ENCODE measurements around the gene G6PC3.
A peak's percentile ranks its signal among the peaks of the same experiment; 100 is the strongest.

Gene G6PC3

DNA sequence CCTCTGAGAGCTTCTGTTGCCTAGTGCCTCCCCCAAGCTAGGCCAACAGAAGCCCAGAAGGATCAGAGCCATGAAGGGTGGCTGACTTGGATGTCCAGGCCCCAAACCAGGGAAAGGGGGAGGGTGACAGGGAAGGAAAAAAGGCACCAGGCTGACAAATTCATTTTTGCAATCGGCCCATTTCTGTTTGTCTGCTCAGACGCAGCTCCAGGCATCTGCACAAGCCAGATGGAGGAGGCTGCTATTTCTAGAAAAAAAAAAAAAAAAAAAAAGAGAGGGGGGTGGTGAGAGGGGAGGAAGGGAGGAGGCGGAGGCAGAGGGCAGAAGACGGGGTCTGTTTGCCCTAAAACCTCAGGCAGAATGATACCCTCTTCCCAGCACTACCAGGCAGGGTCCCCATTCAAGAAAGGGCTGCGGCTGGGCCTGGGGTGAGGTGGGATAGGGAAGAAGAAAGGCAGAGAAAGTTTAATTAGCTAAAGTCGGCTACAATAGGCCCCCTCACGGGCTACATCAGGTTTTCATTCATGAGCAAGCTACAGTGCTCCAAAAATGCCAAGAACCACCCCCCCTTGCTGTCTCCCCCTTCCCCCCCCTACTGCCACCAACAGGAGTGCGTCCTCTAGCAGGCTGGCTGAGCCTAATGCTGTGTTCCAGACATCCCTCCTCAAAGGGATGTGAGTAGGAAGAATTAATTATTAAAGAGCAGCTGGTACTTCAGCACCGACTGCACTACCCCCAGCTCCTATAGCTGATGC lies 50.5 kb downstream of the G6PC3 start:
- Histone ChIP-seq H3K9ac (ENCODE audit: low read depth, low read length) (no peak overlapping the region), H3K4me1 (ENCODE audit: insufficient read depth, low read length) (peaks cover 50% of the 10 kb centered on the region), H3K9me3 (ENCODE audit: insufficient read depth, low read depth, low read length) (no peaks in the 10 kb centered on the region), H3K27me3 (ENCODE audit: insufficient read depth, low read length) (no peaks in the 10 kb centered on the region), H3K4me3 (ENCODE audit: low read length) (peak overlapping the region; percentile 69), H3K36me3 (ENCODE audit: insufficient read depth, low read length) (no peaks in the 10 kb centered on the region), H3K27ac (ENCODE audit: low read depth, low read length) (no peak overlapping the region; the same call in 1 of the 2 replicates)
- 50% methylated on average over 7 of the region's 9 CpGs for WGBS

DNA sequence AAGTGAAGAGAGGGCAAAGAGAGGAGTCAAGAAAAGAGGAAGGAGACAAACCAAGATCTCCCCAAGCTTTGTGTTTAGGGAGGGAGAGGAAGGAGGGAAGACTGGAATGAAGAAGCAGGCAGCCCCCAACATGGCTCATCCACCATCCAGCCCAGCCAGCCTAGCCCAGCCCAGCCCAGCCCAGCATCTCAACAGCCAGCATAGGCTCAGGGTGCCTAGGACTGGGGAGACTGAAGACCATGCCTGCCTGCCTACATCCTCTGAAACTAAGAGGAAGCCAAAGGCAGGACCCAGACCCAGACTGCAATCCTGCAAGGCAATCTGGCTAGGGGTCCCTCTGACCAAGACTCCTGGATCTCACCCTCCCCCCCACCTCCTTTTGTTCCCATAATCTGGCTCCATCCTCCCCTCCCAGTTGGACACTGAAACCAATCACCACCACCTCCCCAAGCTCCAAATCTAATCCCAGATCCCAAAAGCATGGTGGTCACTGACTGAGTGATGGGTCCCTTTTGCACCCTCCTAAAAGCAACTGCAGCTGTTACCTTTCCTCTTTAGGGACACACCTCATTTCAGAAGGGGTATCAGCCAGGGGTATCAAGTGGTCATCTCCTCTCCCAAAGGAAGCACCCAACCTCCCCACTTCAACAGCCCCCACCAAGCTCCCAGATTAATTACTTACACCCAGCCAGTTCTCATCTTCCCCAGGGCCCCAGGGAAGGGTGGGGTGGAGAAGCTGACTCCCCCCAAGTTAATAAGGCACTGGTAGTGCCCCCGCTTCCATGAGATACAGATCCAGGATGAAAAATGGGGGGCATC lies 51.7 kb downstream of the G6PC3 start:
- Histone ChIP-seq H3K36me3 (ENCODE audit: insufficient read depth, low read length) (no peaks in the 10 kb centered on the region), H3K4me1 (ENCODE audit: insufficient read depth, low read length) (peaks cover 47% of the 10 kb centered on the region), H3K4me3 (ENCODE audit: low read length) (peak overlapping the region; percentile 69), H3K27me3 (ENCODE audit: insufficient read depth, low read length) (no peaks in the 10 kb centered on the region), H3K9me3 (ENCODE audit: insufficient read depth, low read depth, low read length) (no peaks in the 10 kb centered on the region), H3K27ac (ENCODE audit: low read depth, low read length) (no peak overlapping the region; the same call in 1 of the 2 replicates), H3K9ac (ENCODE audit: low read depth, low read length) (peak overlapping the region; percentile 74; the same call in 1 of the 2 replicates)
- 50% methylated on average over 1 of the region's 1 CpG for WGBS

DNA sequence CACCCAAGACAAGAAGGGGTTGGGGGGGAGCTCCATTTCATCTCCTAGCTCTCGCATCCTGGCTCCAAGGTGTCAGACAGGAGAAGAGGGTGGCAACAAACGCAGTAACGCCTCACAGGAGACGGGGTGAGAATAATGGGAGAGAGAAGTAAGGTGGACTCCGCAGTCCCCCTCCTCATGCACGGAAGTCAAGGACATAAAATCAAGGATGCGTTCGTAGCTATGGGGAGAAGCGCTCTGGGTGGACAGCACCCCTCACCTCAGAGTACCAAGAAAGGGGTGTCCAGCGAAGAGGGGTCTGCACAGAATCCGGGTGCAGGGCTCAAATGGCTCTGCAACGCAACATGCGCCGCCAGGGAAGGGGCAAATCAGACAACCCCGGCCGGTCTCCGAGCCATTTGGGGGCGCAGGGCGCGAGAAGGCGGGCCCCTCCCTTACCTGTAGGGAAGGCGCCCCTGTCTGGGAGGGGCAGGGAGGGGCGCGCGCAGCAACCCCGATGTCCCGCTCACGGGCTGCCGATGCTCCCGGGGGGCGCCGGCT lies 52.4 kb downstream of the G6PC3 start:
- no peaks in the 10 kb centered on the region for H3K27me3 ChIP-seq (ENCODE audit: insufficient read depth, low read length)
- 3% methylated on average over 32 of the region's 32 CpGs for WGBS
- H3K9me3 ChIP-seq (ENCODE audit: insufficient read depth, low read depth, low read length) = no peaks in the 10 kb centered on the region
- peak overlapping the region; percentile 74 for H3K9ac ChIP-seq (ENCODE audit: low read depth, low read length)
- H3K36me3 ChIP-seq (ENCODE audit: insufficient read depth, low read length) = no peaks in the 10 kb centered on the region
- peak overlapping the region; percentile 69 for H3K4me3 ChIP-seq (ENCODE audit: low read length)
- H3K4me1 ChIP-seq (ENCODE audit: insufficient read depth, low read length) = peaks cover 40% of the 10 kb centered on the region
- peak overlapping the region; percentile 79; the same call in 1 of the 2 replicates for H3K27ac ChIP-seq (ENCODE audit: low read depth, low read length)

DNA sequence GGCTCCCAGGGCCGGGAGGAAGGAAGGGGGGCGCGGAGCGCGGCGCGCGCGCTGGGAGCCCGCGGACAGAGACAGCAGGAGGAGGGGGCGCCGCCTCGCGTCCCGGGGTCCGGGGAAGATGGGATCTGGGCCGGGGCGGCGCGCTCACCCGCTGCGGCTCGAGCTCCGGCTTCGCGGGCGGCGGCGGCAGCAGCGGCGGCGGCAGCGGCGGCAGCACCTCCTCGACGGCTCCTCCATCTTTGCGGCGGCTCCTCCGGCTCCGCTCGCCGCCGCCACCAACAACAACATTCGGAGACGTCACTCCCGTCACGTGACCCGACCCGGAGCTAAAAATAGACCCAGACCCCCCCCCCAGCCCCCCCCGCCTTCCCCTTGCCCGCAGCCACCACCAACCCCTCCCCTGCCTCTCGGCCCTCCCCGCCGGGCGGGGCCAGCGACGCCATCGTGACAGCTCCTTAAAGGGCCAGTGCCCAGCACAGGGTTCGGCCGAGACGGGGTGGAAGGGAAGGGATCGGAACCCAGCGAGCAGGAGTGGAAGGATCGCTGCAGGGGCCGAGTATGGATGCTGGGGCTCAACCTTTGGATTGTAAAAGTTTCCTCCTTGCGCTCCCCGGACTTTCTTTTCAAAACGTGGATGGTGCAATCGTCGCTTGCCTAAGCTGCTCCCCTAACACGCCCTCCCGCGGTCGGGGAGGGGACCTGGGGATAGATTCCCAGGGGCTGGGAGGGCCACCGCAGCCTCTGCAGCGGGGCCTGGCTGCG lies 53.0 kb downstream of the G6PC3 start, which contains the start of gene HDAC5:
Gene HDAC5 (minus strand): TSS at position 286 of the 762 bp plus-strand sequence. CDS start 6,126 bp downstream, outside the sequence.
- Histone ChIP-seq H3K4me3 (ENCODE audit: low read length) (peak within 1 kb of the TSS; percentile 69), H3K27ac (ENCODE audit: low read depth, low read length) (peak within 1 kb of the TSS; percentile 84), H3K9me3 (ENCODE audit: insufficient read depth, low read depth, low read length) (no peaks in the 10 kb centered on the region), H3K9ac (ENCODE audit: low read depth, low read length) (peak within 1 kb of the TSS; percentile 74), H3K27me3 (ENCODE audit: insufficient read depth, low read length) (no peaks in the 10 kb centered on the region), H3K36me3 (ENCODE audit: insufficient read depth, low read length) (no peaks in the 10 kb centered on the region), H3K4me1 (ENCODE audit: insufficient read depth, low read length) (peaks cover 36% of the 10 kb centered on the region)
- WGBS = under 1% methylated on average over 75 of the region's 78 CpGs

DNA sequence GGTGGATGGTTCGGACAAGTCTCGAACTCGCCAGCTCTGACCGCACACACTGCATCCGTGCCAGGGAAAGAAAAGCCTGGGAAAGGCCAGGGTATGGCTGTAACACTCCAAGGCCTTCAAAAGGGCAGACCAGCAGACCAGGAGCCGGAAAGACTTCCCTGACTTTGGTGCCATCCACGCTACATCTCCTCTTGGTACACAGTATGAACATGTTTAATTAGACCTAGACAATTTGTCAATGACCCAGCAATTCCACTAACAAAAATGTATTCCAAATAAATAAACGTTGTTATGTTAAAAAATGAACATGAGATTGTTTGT lies 53.5 kb downstream of the G6PC3 start:
- Histone ChIP-seq H3K36me3 (ENCODE audit: insufficient read depth, low read length) (no peaks in the 10 kb centered on the region), H3K9ac (ENCODE audit: low read depth, low read length) (peak overlapping the region; percentile 66), H3K9me3 (ENCODE audit: insufficient read depth, low read depth, low read length) (no peaks in the 10 kb centered on the region), H3K27ac (ENCODE audit: low read depth, low read length) (peak overlapping the region; percentile 84), H3K4me1 (ENCODE audit: insufficient read depth, low read length) (peaks cover 31% of the 10 kb centered on the region), H3K4me3 (ENCODE audit: low read length) (peak overlapping the region; percentile 69), H3K27me3 (ENCODE audit: insufficient read depth, low read length) (no peaks in the 10 kb centered on the region)
- WGBS = 21% methylated on average over 7 of the region's 8 CpGs
